Peyer's patch (tissue), 4 donors: ENCODE data around the gene HGF. TPM values are rescaled to one million over a fixed set of nuclear protein-coding genes. Genes with fewer than 3 reads are reported as not detected.

Experiments
- DNase-seq, 3 donors: peaks; one replicate each; pipeline ENCODE4 v3.0.0-alpha.2; 2017 to 2019
- H3K27ac ChIP-seq, 4 donors: fragments of 200-600 bp; sonication (generic); one replicate each; pipeline ENCODE4 v1.5.1; 2016 to 2019
- H3K27me3 ChIP-seq, 2 donors: fragments of 200-600 bp; sonication (generic); one replicate each; pipeline ENCODE4 v1.5.1; 2019
- H3K36me3 ChIP-seq, 3 donors: fragments of 200-600 bp; sonication (generic); one replicate each; pipeline ENCODE4 v1.5.1; 2016 to 2019
- H3K4me1 ChIP-seq, 4 donors: fragments of 200-600 bp; sonication (generic); one replicate each; pipeline ENCODE4 v1.5.1; 2016 to 2019
- H3K4me3 ChIP-seq, 4 donors: fragments of 200-600 bp; sonication (generic); 1 replicate in 3 of 4; 2 replicates in 1 of 4; pipeline ENCODE4 v1.5.1; 2016 to 2019; ENCODE audit warnings: mild to moderate bottlenecking in 1 of 4
- H3K9me3 ChIP-seq, 4 donors: fragments of 200-600 bp; sonication (generic); one replicate each; pipeline ENCODE4 v1.5.1; 2016 to 2019; ENCODE audit warnings: mild to moderate bottlenecking in 1 of 4
- CTCF ChIP-seq, 6 experiments: fragments of 450-650 bp in 4 of 6; fragments of 200-600 bp in 2 of 6; sonication (generic) in 1 of 6; IDR thresholded peaks; one replicate each; pipeline ENCODE4 v1.5.1; 2017 to 2019; ENCODE audit warnings: antibody characterized with exemption in 6 of 6, mild to moderate bottlenecking in 3 of 6, moderate library complexity in 1 of 6
- POLR2A ChIP-seq, 2 donors: fragments of 450-650 bp; IDR thresholded peaks; one replicate each; pipeline ENCODE4 v1.5.1; 2017; ENCODE audit warnings: antibody characterized with exemption in 2 of 2, mild to moderate bottlenecking in 2 of 2, moderate library complexity in 2 of 2
- total RNA-seq, 4 donors: library from RNA; depleted of rRNA; stranded (reverse); fragments of >200 nt; gene quantifications; one replicate each; pipeline ENCODE4 v1.1.0, GENCODE V29; 2016

Gene HGF
- total RNA-seq, 4 donors from 2014 or later = 0.88 to 5.0 (median 3.8) TPM

- no peak overlapping the region for H3K4me3 ChIP-seq
- H3K27ac ChIP-seq = no peak overlapping the region
- no peaks in the 10 kb centered on the region for H3K27me3 ChIP-seq
- no peak for DNase-seq
- no peaks in the 10 kb centered on the region for H3K4me1 ChIP-seq
- H3K36me3 ChIP-seq = no peaks in the 10 kb centered on the region
- TF ChIP-seq CTCF (IDR thresholded peaks at IDR 0.05) = no peak
- TF ChIP-seq POLR2A (IDR thresholded peaks at IDR 0.05) = no peak
- no peaks in the 10 kb centered on the region for H3K9me3 ChIP-seq
These were observed 78.5 kb downstream of the HGF start for GRCh38 chr7:81691199-81691821.

GRCh38 chr7:81690688-81691087, 79.2 kb downstream of the HGF start:
- no peaks in the 10 kb centered on the region for H3K27me3 ChIP-seq
- no peak overlapping the region for H3K4me3 ChIP-seq
- no peak for TF ChIP-seq CTCF (IDR thresholded peaks at IDR 0.05)
- no peak for TF ChIP-seq POLR2A (IDR thresholded peaks at IDR 0.05)
- H3K9me3 ChIP-seq = no peaks in the 10 kb centered on the region
- no peak overlapping the region for H3K27ac ChIP-seq
- H3K4me1 ChIP-seq = no peaks in the 10 kb centered on the region
- DNase-seq = no peak
- H3K36me3 ChIP-seq = no peaks in the 10 kb centered on the region

DNA sequence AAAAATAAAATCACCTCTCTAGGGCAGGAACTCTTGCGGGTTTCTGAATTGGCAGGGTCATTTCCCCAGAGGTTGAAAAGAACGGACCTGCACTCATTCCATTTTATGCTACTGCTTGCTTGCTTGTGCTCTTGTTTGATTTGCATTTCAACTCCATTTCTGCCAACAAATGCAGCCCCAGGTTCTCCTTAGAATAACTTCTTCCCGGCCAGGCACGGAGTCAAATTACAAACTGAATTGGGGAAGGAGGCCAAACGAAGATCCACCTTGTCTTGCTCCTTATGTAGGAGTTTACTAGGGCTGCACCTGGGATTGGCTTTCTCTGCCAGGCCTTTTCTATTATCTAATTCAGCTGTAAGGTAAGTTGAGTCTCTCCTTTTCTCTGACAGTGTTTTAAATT, 79.6 kb downstream of the HGF start:
- no peak for TF ChIP-seq POLR2A (IDR thresholded peaks at IDR 0.05)
- DNase-seq = no peak
- Histone ChIP-seq H3K4me3 (no peak overlapping the region), H3K27ac (no peak overlapping the region), H3K9me3 (no peaks in the 10 kb centered on the region), H3K36me3 (no peaks in the 10 kb centered on the region), H3K4me1 (no peaks in the 10 kb centered on the region), H3K27me3 (no peaks in the 10 kb centered on the region)

GRCh38 chr7:81688622-81689411, 81.0 kb downstream of the HGF start:
- no peak for DNase-seq
- TF ChIP-seq CTCF (IDR thresholded peaks at IDR 0.05) (no peak), POLR2A (IDR thresholded peaks at IDR 0.05) (no peak)
- H3K36me3 ChIP-seq = no peaks in the 10 kb centered on the region
- no peaks in the 10 kb centered on the region for H3K9me3 ChIP-seq
- no peak overlapping the region for H3K4me3 ChIP-seq
- no peak overlapping the region for H3K27ac ChIP-seq
- H3K27me3 ChIP-seq = no peaks in the 10 kb centered on the region
- no peaks in the 10 kb centered on the region for H3K4me1 ChIP-seq

- TF ChIP-seq POLR2A (IDR thresholded peaks at IDR 0.05) (no peak), CTCF (IDR thresholded peaks at IDR 0.05) (no peak)
- no peak for DNase-seq
- Histone ChIP-seq H3K9me3 (no peaks in the 10 kb centered on the region), H3K4me1 (no peaks in the 10 kb centered on the region), H3K36me3 (no peaks in the 10 kb centered on the region), H3K4me3 (no peak overlapping the region), H3K27ac (no peak overlapping the region), H3K27me3 (no peaks in the 10 kb centered on the region)
These were observed 82.8 kb downstream of the HGF start for GRCh38 chr7:81687062-81687461.

GRCh38 chr7:81685270-81685868, 84.5 kb downstream of the HGF start:
- TF ChIP-seq CTCF (IDR thresholded peaks at IDR 0.05) = no peak
- TF ChIP-seq POLR2A (IDR thresholded peaks at IDR 0.05) = no peak
- peak overlapping the region in 2 of 4 donors; percentile 42 to 50 for H3K27ac ChIP-seq

More at GRCh38 chr7:81685270-81685868, 84.5 kb downstream of the HGF start:
- no peak for DNase-seq
- Histone ChIP-seq H3K4me3 (no peak overlapping the region), H3K9me3 (no peaks in the 10 kb centered on the region), H3K36me3 (no peaks in the 10 kb centered on the region), H3K4me1 (no peaks in the 10 kb centered on the region), H3K27me3 (no peaks in the 10 kb centered on the region)
